ENCODE results near the gene LGR4.

LGR4 gene

DNA sequence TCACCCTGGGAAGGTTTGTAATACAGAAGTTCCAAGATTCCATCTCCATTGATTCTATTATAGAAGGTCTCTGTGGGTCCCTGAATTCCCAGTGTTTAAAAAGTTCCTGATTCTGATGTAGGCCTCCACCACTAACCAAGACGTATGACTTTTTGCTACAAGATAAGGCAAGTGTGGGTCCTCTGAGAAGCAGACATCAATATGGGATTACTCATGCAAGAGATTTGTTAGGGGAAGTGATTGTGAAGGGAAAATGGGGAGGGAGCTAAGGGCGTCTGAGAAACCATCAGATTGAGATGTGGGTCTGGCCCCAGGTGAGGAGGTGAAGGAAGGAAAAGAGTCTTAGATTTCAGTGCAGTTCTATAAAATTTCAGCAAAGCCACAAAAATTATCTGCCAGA is 10.2 kb upstream of the LGR4 start:
- DNase-seq = no peak

GRCh38 chr11:27481992-27482391 is 9.4 kb upstream of the LGR4 start:
- DNase-seq = no peak

- DNase-seq = no peak
Measured at GRCh38 chr11:27477831-27478230, 5.2 kb upstream of the LGR4 start.

- no peak for DNase-seq
Measured at GRCh38 chr11:27477243-27477642, 4.7 kb upstream of the LGR4 start.

- no peak for DNase-seq
Measured at GRCh38 chr11:27475622-27476021, 3.0 kb upstream of the LGR4 start.

DNA sequence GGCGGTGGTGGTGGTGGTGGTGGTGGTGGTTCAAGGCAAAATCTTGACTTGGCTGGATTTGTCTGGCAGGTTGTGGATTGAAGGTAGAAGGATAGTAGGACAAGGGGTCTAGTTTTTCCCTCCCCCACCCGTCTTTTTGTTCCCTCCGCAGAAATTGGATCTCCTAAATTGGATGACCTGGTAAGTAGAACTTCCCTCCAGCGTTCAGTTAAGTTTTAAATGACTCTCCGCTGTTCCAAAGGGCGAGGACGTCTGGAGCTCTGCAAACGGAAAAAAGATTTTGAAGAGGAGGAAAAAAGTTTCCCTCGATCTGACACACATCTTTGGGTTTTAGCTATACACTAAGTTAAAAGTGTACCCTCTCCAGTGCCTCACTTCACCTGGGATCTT is 422 bp upstream of the LGR4 start:
- no peak for DNase-seq

- peak in 2 of 5 donors; percentile 12 to 17 for DNase-seq
Measured at GRCh38 chr11:27471589-27472397, 797 bp downstream of the LGR4 start.

GRCh38 chr11:27470826-27471588 is 1.6 kb downstream of the LGR4 start:
- DNase-seq = no peak

- no peak for DNase-seq
Measured at GRCh38 chr11:27470166-27470565, 2.4 kb downstream of the LGR4 start.

- no peak for DNase-seq
Measured at GRCh38 chr11:27468995-27469695, 3.4 kb downstream of the LGR4 start.

DNA sequence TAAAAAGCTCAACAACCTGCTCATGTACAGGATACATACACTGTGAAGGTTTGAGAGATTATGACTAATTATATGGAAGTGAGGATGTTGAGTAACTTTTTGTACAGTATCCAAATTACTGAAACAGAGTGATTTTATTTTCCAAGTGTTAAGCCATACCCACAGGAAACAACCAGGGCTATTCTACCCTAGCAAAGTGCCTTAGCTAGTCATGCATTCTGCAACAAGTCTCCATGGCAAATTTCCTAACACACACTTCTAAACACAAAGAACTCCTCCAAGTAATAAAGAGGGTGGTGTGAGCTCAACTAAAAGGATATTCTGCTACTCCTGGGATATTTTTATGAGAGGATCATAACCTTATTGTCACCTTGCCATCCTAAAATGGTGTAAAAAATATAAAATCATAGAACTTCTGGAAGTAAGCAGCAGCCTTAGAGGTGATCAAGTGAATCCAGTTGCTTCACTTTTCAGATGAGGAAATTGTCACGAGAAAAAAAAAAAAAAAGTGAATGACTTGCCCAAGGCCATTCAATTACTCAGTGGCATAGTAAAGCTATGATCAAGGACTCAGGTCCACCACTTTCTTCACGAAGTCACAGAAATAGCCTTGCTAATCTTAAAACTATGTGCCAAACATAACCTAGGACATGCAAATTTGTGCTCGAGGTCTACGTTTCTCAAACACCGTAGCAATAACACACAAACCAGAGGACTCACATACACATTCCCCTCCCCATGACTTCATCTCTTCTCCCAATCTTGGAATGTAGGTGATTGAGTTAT is 4.2 kb downstream of the LGR4 start:
- no peak for DNase-seq

DNA sequence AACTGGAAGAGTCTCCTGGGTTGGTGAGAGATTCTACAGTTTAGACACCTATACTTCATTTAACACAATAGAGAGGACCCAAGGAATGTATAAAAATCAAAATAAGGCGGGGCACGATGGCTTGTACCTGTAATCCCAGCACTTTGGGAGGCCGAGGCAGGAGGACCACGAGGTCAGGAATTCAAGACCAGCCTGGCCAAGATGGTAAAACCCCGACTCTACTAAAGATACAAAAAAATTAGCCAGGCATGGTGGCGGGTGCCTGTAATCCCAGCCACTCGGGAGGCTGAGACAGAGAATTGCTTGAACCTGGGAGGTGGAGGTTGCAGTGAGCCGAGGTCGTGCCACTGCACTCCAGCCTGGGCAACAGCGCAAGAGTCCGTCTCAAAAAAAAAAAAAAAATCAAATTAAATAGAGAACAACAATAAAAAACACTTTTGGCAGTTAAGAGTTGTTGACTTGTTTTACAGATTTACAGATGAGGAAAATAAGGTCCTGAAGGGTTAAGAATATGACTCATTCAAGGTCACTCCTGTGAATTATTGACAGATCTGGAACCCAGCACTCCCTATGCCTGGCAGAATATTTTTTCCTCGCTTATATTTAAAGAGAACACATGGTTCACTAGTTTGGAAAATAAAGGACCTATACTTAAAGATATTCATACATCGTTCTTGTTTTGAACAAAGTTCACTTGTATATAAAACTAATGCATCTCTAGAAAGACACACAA is 5.2 kb downstream of the LGR4 start:
- DNase-seq = no peak

DNA sequence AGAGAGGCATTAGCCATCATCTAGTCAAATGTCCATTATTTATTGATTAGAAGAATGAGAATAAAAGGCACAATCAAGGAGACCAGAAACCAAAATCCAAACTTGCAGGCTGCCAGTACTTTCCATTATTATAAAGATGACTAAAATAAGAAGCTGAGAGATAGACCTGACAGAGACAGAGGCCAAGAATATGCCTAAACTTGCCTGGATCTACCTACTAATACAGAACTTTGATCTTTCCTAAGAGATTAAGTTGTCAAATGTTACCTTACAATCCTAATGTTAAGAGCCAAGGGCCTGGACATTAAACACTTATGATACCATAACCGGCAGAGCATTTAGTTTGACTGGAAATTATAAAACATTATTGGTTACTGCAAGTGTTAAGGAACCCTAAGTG is 6.2 kb downstream of the LGR4 start:
- DNase-seq = no peak

DNA sequence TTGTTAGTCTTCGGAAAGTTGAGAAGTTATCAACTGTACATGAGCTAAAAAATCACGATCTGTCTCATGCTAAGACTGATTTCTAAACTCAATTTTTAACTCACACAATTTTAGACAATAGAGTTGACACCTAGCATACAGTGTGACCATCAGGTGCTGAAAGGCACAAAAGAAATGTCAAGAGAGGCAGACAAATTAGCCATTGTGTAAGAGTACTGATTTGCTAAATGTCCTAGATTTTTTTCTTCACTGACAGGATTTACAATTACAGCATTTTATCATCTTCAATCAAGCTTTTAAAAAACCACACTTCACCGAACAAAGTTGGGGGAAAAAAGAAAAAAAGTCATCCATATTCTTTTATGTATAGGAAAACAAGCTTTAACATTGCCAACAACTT is 7.0 kb downstream of the LGR4 start:
- DNase-seq = no peak

GRCh38 chr11:27464909-27465308 is 7.7 kb downstream of the LGR4 start:
- DNase-seq = no peak

- DNase-seq = no peak
Measured at GRCh38 chr11:27464289-27464696, 8.3 kb downstream of the LGR4 start.

DNA sequence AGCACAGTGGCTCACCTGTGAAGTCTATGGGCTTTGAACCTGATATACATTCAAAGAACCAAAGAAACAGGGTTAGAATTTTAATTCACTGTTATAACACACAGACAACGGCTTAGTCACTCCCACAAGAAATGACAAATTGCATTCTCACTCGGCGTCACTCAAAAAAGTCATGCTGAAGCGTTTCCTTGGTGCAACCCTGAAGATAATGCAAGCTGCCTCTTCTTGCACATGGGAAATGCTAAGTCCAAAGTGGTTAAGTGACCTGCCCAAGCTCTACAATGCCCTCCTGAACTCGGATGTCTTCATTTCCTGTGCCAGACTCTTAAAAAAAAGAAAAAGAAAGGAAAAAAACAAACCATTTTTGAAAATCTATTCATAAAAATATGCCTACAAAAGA is 10.0 kb downstream of the LGR4 start:
- no peak for DNase-seq

- DNase-seq = no peak
Measured at GRCh38 chr11:27460158-27460978, 12.2 kb downstream of the LGR4 start.

DNA sequence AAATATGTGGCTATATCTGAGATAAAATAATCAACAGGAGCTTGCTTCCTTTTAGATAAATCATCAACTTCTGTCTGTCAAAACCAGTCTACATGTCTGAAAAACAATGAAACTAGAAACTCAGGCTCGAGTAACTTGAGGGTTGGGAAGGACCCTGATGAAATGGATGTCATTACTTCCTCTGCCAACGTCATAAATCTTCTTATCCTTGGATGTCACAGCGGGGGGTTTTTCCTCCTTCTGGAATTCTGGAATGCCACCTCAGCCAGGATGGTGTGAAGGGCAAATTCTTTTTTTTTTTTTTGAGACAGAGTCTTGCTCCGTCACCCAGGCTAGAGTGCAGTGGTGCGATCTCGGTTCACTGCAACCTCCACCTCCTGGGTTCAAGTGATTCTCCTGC is 13.4 kb downstream of the LGR4 start:
- no peak for DNase-seq

- no peak for DNase-seq
Measured at GRCh38 chr11:27458182-27458581, 14.4 kb downstream of the LGR4 start.

- DNase-seq = no peak
Measured at GRCh38 chr11:27456795-27457329, 15.7 kb downstream of the LGR4 start.

Data from T-helper 1 cell (primary cell).